Endothelial cell of umbilical vein (primary cell): ENCODE measurements around the gene DDR2. TPM values are rescaled to one million over a fixed set of nuclear protein-coding genes. Genes with fewer than 3 reads are reported as not detected.

ENCODE experiments used
- BruUV-seq: library from RNA; stranded (reverse); fragments of 400-500 nt; replicated peaks from 2 replicates; lab custom pipeline; 2021; lab: Mats Ljungman, UMichigan
- CTCF ChIA-PET: fragments of 300-600, 350-600 bp; sonication (Branson Sonifier 250); formaldehyde crosslinking; loops from one replicate; lab custom pipeline; 2021; ENCODE audit warnings: antibody characterized with exemption, inconsistent platforms; lab: Charles Lee
- POLR2A ChIA-PET: fragments of 300-600, 350-600 bp; sonication (Branson Sonifier 250); formaldehyde crosslinking; loops from one replicate; lab custom pipeline; 2021; ENCODE audit warnings: antibody characterized with exemption, inconsistent platforms; lab: Charles Lee
- DNase-seq: peaks from one replicate; pipeline ENCODE4 v3.0.0-alpha.2; 2011; ENCODE audit warnings: low read depth, low spot score
- FAIRE-seq: peaks from 2 replicates; lab custom pipeline; 2011; peaks lifted over from hg19 to GRCh38; lab: Jason Lieb, UNC
- H2AFZ ChIP-seq: 2 replicates; pipeline ENCODE4 v1.6.0; 2012; ENCODE audit warnings: low read depth, low read length, control low read depth, inconsistent platforms
- H3K27ac ChIP-seq: 2 replicates; pipeline ENCODE4 v1.5.1; 2011; ENCODE audit warnings: low read depth, mild to moderate bottlenecking, control low read depth, low read length, moderate library complexity; ENCODE audit not compliant: insufficient read depth
- H3K27me3 ChIP-seq, 2 experiments: 2 replicates each; pipeline versions ENCODE4 v1.6.0 to v1.6.1; 2011; ENCODE audit warnings: low read length in 2 of 2, mixed read lengths in 1 of 2; ENCODE audit not compliant: control insufficient read depth in 2 of 2, insufficient read depth in 2 of 2
- H3K36me3 ChIP-seq, 2 experiments: 2 replicates in 1 of 2; 3 replicates in 1 of 2; pipeline ENCODE4 v1.5.1; 2011; ENCODE audit warnings: low read length in 2 of 2, mild to moderate bottlenecking in 1 of 2, moderate library complexity in 1 of 2; ENCODE audit not compliant: control insufficient read depth in 2 of 2, insufficient read depth in 2 of 2; ENCODE audit errors: extremely low read depth in 1 of 2
- H3K4me1 ChIP-seq: 3 replicates; pipeline ENCODE4 v1.5.1; 2011; ENCODE audit warnings: mild to moderate bottlenecking, low read length; ENCODE audit not compliant: control insufficient read depth, insufficient read depth; ENCODE audit errors: extremely low read depth
- H3K4me2 ChIP-seq: 2 replicates; pipeline ENCODE4 v1.6.1; 2011; ENCODE audit warnings: low read length, control low read depth, mixed read lengths; ENCODE audit not compliant: insufficient read depth
- H3K4me3 ChIP-seq, 3 experiments: fragments of 200-600 bp in 1 of 3; sonication (generic), shearing (Covaris generic) in 1 of 3; replicated peaks in 1 of 3; 2 replicates each; pipeline ENCODE4 v1.5.1; 2011 to 2016; ENCODE audit warnings: control low read depth in 3 of 3, low read length in 3 of 3, mild to moderate bottlenecking in 2 of 3, inconsistent platforms in 1 of 3, low read depth in 1 of 3, moderate library complexity in 1 of 3; ENCODE audit not compliant: insufficient read depth in 1 of 3
- H3K79me2 ChIP-seq: 2 replicates; pipeline ENCODE4 v1.6.0; 2012; ENCODE audit warnings: low read length, inconsistent platforms; ENCODE audit not compliant: control insufficient read depth, insufficient read depth
- H3K9ac ChIP-seq: replicated peaks from 2 replicates; pipeline ENCODE3; 2011; ENCODE audit warnings: low read length, control low read depth; ENCODE audit not compliant: insufficient read depth; ENCODE audit errors: extremely low read depth
- H3K9me1 ChIP-seq: replicated peaks from 3 replicates; pipeline ENCODE4 v1.6.0; 2011; ENCODE audit warnings: mild to moderate bottlenecking, low read length; ENCODE audit not compliant: control insufficient read depth, insufficient read depth; ENCODE audit errors: extremely low read depth
- H3K9me3 ChIP-seq: replicated peaks from 2 replicates; pipeline ENCODE4 v1.5.1; 2012; ENCODE audit warnings: low read length, inconsistent platforms; ENCODE audit not compliant: control insufficient read depth, insufficient read depth
- H4K20me1 ChIP-seq: replicated peaks from 2 replicates; pipeline ENCODE3; 2011; ENCODE audit warnings: mild to moderate bottlenecking, low read length; ENCODE audit not compliant: control insufficient read depth, insufficient read depth; ENCODE audit errors: extremely low read depth
- EZH2 ChIP-seq: IDR thresholded peaks from 2 replicates; pipeline ENCODE4 v1.6.1; 2012; ENCODE audit warnings: borderline replicate concordance, low read depth, mild to moderate bottlenecking, moderate library complexity, low read length, inconsistent platforms; ENCODE audit not compliant: severe bottlenecking
- FOS ChIP-seq: IDR thresholded peaks from 2 replicates; pipeline ENCODE4 v1.6.1; 2011; ENCODE audit warnings: mild to moderate bottlenecking, low read length, moderate library complexity, borderline replicate concordance; ENCODE audit not compliant: insufficient read depth
- GATA2 ChIP-seq: IDR thresholded peaks from 2 replicates; pipeline ENCODE4 v1.7.0; 2011; ENCODE audit warnings: low read depth, mild to moderate bottlenecking, moderate library complexity, mixed read lengths, low read length; ENCODE audit not compliant: insufficient read length, insufficient read depth
- JUN ChIP-seq: IDR thresholded peaks from 2 replicates; pipeline ENCODE4 v1.6.1; 2011; ENCODE audit warnings: borderline replicate concordance, low read depth; ENCODE audit not compliant: insufficient read length, insufficient read depth
- MYC ChIP-seq: IDR thresholded peaks from one replicate; pipeline ENCODE4 v1.6.1; 2011; ENCODE audit warnings: mild to moderate bottlenecking, low read depth, low read length
- POLR2A ChIP-seq: IDR thresholded peaks from 2 replicates; pipeline ENCODE4 v1.6.1; 2012; ENCODE audit warnings: low read depth, mild to moderate bottlenecking, control low read depth, low read length
- POLR2AphosphoS5 ChIP-seq: IDR thresholded peaks from 2 replicates; pipeline ENCODE4 v1.6.1; 2012; ENCODE audit warnings: low read depth, mild to moderate bottlenecking, control low read depth, low read length, moderate library complexity; ENCODE audit not compliant: insufficient read depth
- dilution Hi-C: fragments of 300-500 bp; cut with MboI; formaldehyde crosslinking; loops from one replicate; pipeline ENCODE4 v1.15.0; 2019; ENCODE audit warnings: low sequenced_read_pairs; ENCODE audit not compliant: extremely low pct_ligation_motif_present
- intact Hi-C: fragments of 100-400 bp; cut with micrococcal nuclease; formaldehyde crosslinking; loops from one replicate; pipeline ENCODE4 v1.10.0; 2022
- polyA plus RNA-seq, 4 experiments: library from polyadenylated mRNA; depleted of rRNA in 3 of 4; stranded (reverse) in 3 of 4; unstranded in 1 of 4; fragments of >200 nt; gene quantifications; 2 replicates each; pipeline versions ENCODE4 v1.2.1 to v1.2.3, GENCODE V29; 2011 to 2012; ENCODE audit warnings: missing spikeins in 1 of 4
- total RNA-seq: library from RNA; stranded (reverse); gene quantifications from 2 replicates; pipeline ENCODE4 v1.2.3, GENCODE V29; 2021
- TF ChIP-seq, protein P1 (sequence below): IDR thresholded peaks from 2 replicates; pipeline ENCODE4 v1.6.1; 2011; ENCODE audit not compliant: insufficient read depth, insufficient read length
- TF ChIP-seq, protein P2 (sequence below), 2 donors: IDR thresholded peaks; 1 replicate in 1 of 2; 2 replicates in 1 of 2; pipeline ENCODE4 v1.5.1; 2011; ENCODE audit warnings: low read length in 2 of 2, mild to moderate bottlenecking in 2 of 2, moderate library complexity in 2 of 2, control low read depth in 1 of 2, inconsistent platforms in 1 of 2, low read depth in 1 of 2; ENCODE audit not compliant: insufficient read depth in 1 of 2; ENCODE audit errors: extremely low read depth in 1 of 2

The DDR2 gene
- total and polyA plus RNA-seq, 2 donors (not counting 3 experiments of a cell fraction or from before 2014, with no cell fraction given): 27.8 to 30.8 TPM

DNA sequence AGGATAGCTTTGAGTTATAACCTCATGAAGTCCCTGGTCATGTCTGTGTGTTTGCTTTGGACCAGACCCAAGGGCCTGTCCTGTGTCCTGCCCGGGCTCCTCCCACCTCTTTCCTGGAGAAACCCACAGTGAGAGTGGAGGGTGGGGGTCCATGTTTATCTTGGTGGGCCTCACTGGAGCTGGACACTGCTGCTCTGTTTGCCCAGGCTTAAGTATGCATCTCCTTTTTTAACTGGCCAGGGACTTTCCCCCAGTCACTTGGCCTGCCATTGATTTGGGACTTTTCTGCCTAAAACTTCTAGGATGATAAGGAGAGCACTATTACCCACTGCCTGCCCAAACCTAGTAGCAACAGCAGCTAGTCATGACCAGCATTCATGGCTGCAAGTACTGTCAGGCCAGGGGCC lies 49.8 kb downstream of the DDR2 start:
- FAIRE-seq: no peak
- intact Hi-C loops: no loop called here
- peak; percentile 64 for DNase-seq
- dilution Hi-C loops: no loop called here
- no peaks in the 10 kb centered on the region for H3K27me3 ChIP-seq
- H3K4me2 ChIP-seq: peak overlapping the region; percentile 37
- H3K9me3 ChIP-seq: no peaks in the 10 kb centered on the region
- no peaks in the 10 kb centered on the region for H3K9me1 ChIP-seq
- H3K9ac ChIP-seq: no peak overlapping the region
- peaks cover 11% of the 10 kb centered on the region for H3K79me2 ChIP-seq
- no peaks in the 10 kb centered on the region for H4K20me1 ChIP-seq
- BruUV-seq: no TSS peak
- CTCF ChIA-PET: interaction anchor here (1.0 to 1.6 kb wide), 2 partner anchors 68 to 118 kb away, joined by 5 read pairs; no protein-coding TSS in a partner anchor
- H3K36me3 ChIP-seq: no peaks in the 10 kb centered on the region
- H3K27ac ChIP-seq: no peak overlapping the region
- peaks cover 28% of the 10 kb centered on the region for H3K4me1 ChIP-seq
- H2AFZ ChIP-seq: no peak overlapping the region
- TF ChIP-seq, protein P1, sequence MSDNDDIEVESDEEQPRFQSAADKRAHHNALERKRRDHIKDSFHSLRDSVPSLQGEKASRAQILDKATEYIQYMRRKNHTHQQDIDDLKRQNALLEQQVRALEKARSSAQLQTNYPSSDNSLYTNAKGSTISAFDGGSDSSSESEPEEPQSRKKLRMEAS: no peak
- TF ChIP-seq EZH2 (no peak), MYC (no peak), JUN (no peak), FOS (no peak), POLR2A (no peak), POLR2AphosphoS5 (no peak), GATA2 (no peak)
- TF ChIP-seq, protein P2, sequence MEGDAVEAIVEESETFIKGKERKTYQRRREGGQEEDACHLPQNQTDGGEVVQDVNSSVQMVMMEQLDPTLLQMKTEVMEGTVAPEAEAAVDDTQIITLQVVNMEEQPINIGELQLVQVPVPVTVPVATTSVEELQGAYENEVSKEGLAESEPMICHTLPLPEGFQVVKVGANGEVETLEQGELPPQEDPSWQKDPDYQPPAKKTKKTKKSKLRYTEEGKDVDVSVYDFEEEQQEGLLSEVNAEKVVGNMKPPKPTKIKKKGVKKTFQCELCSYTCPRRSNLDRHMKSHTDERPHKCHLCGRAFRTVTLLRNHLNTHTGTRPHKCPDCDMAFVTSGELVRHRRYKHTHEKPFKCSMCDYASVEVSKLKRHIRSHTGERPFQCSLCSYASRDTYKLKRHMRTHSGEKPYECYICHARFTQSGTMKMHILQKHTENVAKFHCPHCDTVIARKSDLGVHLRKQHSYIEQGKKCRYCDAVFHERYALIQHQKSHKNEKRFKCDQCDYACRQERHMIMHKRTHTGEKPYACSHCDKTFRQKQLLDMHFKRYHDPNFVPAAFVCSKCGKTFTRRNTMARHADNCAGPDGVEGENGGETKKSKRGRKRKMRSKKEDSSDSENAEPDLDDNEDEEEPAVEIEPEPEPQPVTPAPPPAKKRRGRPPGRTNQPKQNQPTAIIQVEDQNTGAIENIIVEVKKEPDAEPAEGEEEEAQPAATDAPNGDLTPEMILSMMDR (IDR thresholded peaks at IDR 0.05; ENCODE audit: extremely low read depth in 1 of 2, insufficient read depth in 1 of 2, low read depth in 1 of 2, low read length in 2 of 2): no peak
- POLR2A ChIA-PET: no interaction called here
- no peak overlapping the region for H3K4me3 ChIP-seq
